ENCODE results near the gene IGSF9. TPM values are rescaled to one million over a fixed set of nuclear protein-coding genes. Genes with fewer than 3 reads are reported as not detected.

IGSF9 gene
- total and polyA plus RNA-seq, 2 of the 13 experiments (the other 11 are each of a cell fraction or from before 2014, with no cell fraction given): 0.03 TPM; not detected in 1

GRCh38 chr1:159924791-159925718, 20.4 kb downstream of the IGSF9 start, which contains the start of gene TAGLN2 (continued):
- TF ChIP-seq SPEN (CRISPR knock-in tag; IDR thresholded peaks at IDR 0.05; ENCODE audit: low read depth): 0 out of 2 replicates have a peak, but pooled peaks have one; percentile 31
- peak; percentile 54; the same call in 1 of the 2 replicates for TF ChIP-seq ARNT2 (CRISPR knock-in tag; IDR thresholded peaks at IDR 0.05; ENCODE audit: low read depth)
- peak; percentile 84; the same call in 1 of the 2 replicates for TF ChIP-seq THRA (CRISPR knock-in tag; IDR thresholded peaks at IDR 0.05; ENCODE audit: borderline replicate concordance)
- TF ChIP-seq RXRA (CRISPR knock-in tag; IDR thresholded peaks at IDR 0.05): peak; percentile 83
- TF ChIP-seq ZNF605 (CRISPR knock-in tag; IDR thresholded peaks at IDR 0.05): 0 out of 2 replicates have a peak, but pooled peaks have one; percentile 57
- TF ChIP-seq SAP130 (CRISPR knock-in tag; IDR thresholded peaks at IDR 0.05; ENCODE audit: low read depth): peak; percentile 40; the same call in 1 of the 2 replicates
- 0 out of 2 replicates have a peak, but pooled peaks have one; percentile 22 for TF ChIP-seq THAP9 (CRISPR knock-in tag; IDR thresholded peaks at IDR 0.05; ENCODE audit: borderline replicate concordance)
- peak; percentile 27; the same call in 1 of the 2 replicates for TF ChIP-seq SMAD1 (CRISPR knock-in tag; IDR thresholded peaks at IDR 0.05; ENCODE audit: borderline replicate concordance, low read depth)
- peak; percentile 43; the same call in 1 of the 2 replicates for TF ChIP-seq RBFOX2 (IDR thresholded peaks at IDR 0.05; ENCODE audit: low read depth, low read length)
- TF ChIP-seq MEF2D (CRISPR knock-in tag; IDR thresholded peaks at IDR 0.05): peak; percentile 34; the same call in 1 of the 2 replicates
- TF ChIP-seq AHR (CRISPR knock-in tag; IDR thresholded peaks at IDR 0.05): 0 out of 2 replicates have a peak, but pooled peaks have one; percentile 26
- peak; percentile 37; the same call in 1 of the 2 replicates for TF ChIP-seq ARNTL (CRISPR knock-in tag; IDR thresholded peaks at IDR 0.05)
- peak; percentile 71; the same call in 1 of the 2 replicates for TF ChIP-seq GABPB1 (CRISPR knock-in tag; IDR thresholded peaks at IDR 0.05)
- no peak for TF ChIP-seq MAFG (CRISPR knock-in tag; IDR thresholded peaks at IDR 0.05)
- TF ChIP-seq NRL (CRISPR knock-in tag; IDR thresholded peaks at IDR 0.05; ENCODE audit: borderline replicate concordance): 0 out of 2 replicates have a peak, but pooled peaks have one; percentile 45
- TF ChIP-seq SKI (IDR thresholded peaks at IDR 0.05; ENCODE audit: partially characterized antibody): peak; percentile 64
- TF ChIP-seq ZNF792 (CRISPR knock-in tag; IDR thresholded peaks at IDR 0.05): 0 out of 2 replicates have a peak, but pooled peaks have one; percentile 27
- TF ChIP-seq ZNF563 (CRISPR knock-in tag; IDR thresholded peaks at IDR 0.05): peak; percentile 47; the same call in 1 of the 2 replicates
- TF ChIP-seq NR2C2 (CRISPR knock-in tag; IDR thresholded peaks at IDR 0.05; ENCODE audit: borderline replicate concordance): peak; percentile 24; the same call in 1 of the 2 replicates
- peak; percentile 26; the same call in 1 of the 2 replicates for TF ChIP-seq ZNF574 (CRISPR knock-in tag; IDR thresholded peaks at IDR 0.05)
- TF ChIP-seq HNRNPLL (IDR thresholded peaks at IDR 0.05; ENCODE audit: low read depth, low read length, poor library complexity, severe bottlenecking): peak; percentile 24
